Calu3 (cell line): ENCODE measurements around the gene ITGB4. TPM values are rescaled to one million over a fixed set of nuclear protein-coding genes. Genes with fewer than 3 reads are reported as not detected.

Experiments
- BruUV-seq: library from RNA; stranded (reverse); fragments of 400-500 nt; replicated peaks from 2 replicates; lab custom pipeline; 2021; lab: Mats Ljungman, UMichigan
- CTCF ChIA-PET: fragments of 300-600 bp; sonication (Branson Sonifier 250); formaldehyde crosslinking; loops from one replicate; lab custom pipeline; 2022; ENCODE audit warnings: antibody characterized with exemption; lab: Charles Lee
- DNase-seq: peaks from one replicate; pipeline ENCODE4 v3.0.0; 2022
- H3K27ac Mint-ChIP-seq: one replicate; pipeline ENCODE4 v1.8.0; 2022; ENCODE audit warnings: mixed read lengths; ENCODE audit not compliant: unreplicated experiment
- H3K27me3 Mint-ChIP-seq: one replicate; pipeline ENCODE4 v1.8.0; 2022; ENCODE audit warnings: mixed read lengths; ENCODE audit not compliant: unreplicated experiment
- H3K36me3 Mint-ChIP-seq: one replicate; pipeline ENCODE4 v1.8.0; 2022; ENCODE audit warnings: mild to moderate bottlenecking, moderate library complexity, mixed read lengths; ENCODE audit not compliant: insufficient read depth, unreplicated experiment
- H3K4me1 Mint-ChIP-seq: one replicate; pipeline ENCODE4 v1.8.0; 2022; ENCODE audit warnings: mild to moderate bottlenecking, low read depth, mixed read lengths; ENCODE audit not compliant: unreplicated experiment
- H3K4me3 Mint-ChIP-seq: one replicate; pipeline ENCODE4 v1.8.0; 2022; ENCODE audit warnings: mild to moderate bottlenecking, low read depth, moderate library complexity, mixed read lengths; ENCODE audit not compliant: unreplicated experiment
- H3K9me3 Mint-ChIP-seq: one replicate; pipeline ENCODE4 v1.8.0; 2022; ENCODE audit warnings: low read depth, mixed read lengths; ENCODE audit not compliant: unreplicated experiment
- intact Hi-C: fragments of 100-400 bp; cut with micrococcal nuclease; formaldehyde crosslinking; loops from one replicate; pipeline ENCODE4 v1.10.0; 2022; ENCODE audit not compliant: unreplicated experiment
- total RNA-seq: library from RNA; stranded (reverse); gene quantifications from 2 replicates; pipeline ENCODE4 v1.2.3, GENCODE V29; 2022
- TF ChIP-seq, protein P1 (sequence below): fragments of 200-600 bp; IDR thresholded peaks from one replicate; pipeline ENCODE4 v1.8.0; 2022; ENCODE audit warnings: antibody characterized with exemption; ENCODE audit not compliant: unreplicated experiment

Gene ITGB4
- total RNA-seq, 1 experiment from 2014 or later = 253 TPM

DNA sequence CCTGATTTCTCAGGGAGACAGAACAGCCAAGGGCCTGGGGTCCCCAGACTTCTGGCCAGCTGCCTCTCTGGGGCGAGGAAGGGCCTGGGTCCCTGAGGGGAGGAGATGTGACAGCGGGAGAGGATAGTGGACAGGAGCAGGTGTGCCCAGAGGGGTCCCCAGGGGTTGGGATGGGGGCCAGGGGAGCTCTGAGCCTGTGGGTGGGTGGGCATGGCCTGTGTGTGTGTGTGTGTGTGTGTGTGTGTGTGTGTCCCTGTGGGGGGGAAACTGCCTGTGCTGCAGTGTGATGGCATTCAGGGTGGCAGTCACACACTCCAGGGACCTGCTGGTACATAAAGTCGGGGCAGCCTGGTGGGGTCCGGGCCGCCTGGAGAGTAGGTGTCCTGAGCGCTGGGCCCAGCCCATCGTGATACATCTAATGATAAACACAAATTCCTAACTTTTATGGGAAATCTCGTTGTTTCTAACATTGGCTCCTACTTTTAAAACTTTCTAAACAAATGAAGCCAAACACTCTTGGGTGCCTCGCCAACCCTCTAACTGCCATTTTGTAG lies 1.4 kb downstream of the ITGB4 start:
- H3K36me3 Mint-ChIP-seq = peaks cover 64% of the 10 kb centered on the region
- intact Hi-C loops = loop anchor here (5.0 kb wide), 1 partner anchor 45 kb away; no protein-coding TSS in a partner anchor
- peaks cover 23% of the 10 kb centered on the region for H3K4me1 Mint-ChIP-seq
- CTCF ChIA-PET = interaction anchor here (1.0 to 3.0 kb wide), 7 partner anchors 16 to 211 kb away, joined by 3 to 17 read pairs (median 9); partner anchors contain the start of gene SMIM5
- BruUV-seq = TSS peak; percentile 94
- H3K9me3 Mint-ChIP-seq = no peaks in the 10 kb centered on the region
- no peaks in the 10 kb centered on the region for H3K27me3 Mint-ChIP-seq
- peak overlapping the region; percentile 93 for H3K27ac Mint-ChIP-seq
- TF ChIP-seq, protein P1, sequence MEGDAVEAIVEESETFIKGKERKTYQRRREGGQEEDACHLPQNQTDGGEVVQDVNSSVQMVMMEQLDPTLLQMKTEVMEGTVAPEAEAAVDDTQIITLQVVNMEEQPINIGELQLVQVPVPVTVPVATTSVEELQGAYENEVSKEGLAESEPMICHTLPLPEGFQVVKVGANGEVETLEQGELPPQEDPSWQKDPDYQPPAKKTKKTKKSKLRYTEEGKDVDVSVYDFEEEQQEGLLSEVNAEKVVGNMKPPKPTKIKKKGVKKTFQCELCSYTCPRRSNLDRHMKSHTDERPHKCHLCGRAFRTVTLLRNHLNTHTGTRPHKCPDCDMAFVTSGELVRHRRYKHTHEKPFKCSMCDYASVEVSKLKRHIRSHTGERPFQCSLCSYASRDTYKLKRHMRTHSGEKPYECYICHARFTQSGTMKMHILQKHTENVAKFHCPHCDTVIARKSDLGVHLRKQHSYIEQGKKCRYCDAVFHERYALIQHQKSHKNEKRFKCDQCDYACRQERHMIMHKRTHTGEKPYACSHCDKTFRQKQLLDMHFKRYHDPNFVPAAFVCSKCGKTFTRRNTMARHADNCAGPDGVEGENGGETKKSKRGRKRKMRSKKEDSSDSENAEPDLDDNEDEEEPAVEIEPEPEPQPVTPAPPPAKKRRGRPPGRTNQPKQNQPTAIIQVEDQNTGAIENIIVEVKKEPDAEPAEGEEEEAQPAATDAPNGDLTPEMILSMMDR = no peak
- peak overlapping the region; percentile 99 for H3K4me3 Mint-ChIP-seq
- DNase-seq = no peak

DNA sequence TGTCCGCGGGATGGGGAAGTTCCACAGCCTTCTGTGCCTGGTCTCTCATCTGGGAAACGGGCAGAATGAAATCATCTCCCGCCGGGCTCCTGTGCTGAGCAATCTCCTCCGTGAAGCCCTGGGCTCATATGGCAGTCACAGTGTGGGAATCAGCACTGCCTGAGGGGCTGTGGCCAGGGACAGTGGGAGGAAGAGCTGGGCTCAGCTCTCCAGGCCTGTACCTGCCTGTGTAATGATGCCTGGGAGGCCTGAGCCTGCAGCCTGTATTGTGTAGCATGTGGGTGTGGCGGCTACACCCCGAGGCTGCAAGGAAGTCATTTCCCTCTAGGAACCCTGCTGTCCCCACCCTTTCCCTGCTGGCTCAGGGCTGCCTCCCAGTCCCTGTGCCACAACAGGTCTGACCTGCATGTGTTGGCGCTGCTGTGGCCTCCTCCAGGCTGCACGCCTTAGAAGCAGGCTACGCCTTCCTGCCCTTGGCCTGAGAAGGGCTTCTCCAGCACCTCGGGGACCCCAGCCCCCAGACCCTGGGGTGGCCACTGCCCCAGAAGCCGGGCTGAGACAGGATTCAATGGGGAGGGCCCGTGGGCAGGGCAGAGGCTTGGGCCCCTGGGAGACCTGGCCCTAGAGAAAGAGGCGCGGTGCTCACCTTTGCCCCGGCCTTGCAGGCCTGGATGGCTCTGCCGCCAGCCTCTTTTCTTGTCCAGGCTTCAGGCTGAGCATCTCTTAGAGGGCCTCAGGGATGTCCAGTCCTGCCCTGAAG lies 2.1 kb downstream of the ITGB4 start:
- Mint-ChIP-seq H3K36me3 (peaks cover 72% of the 10 kb centered on the region), H3K27ac (peak overlapping the region; percentile 93), H3K27me3 (no peaks in the 10 kb centered on the region), H3K4me1 (peaks cover 23% of the 10 kb centered on the region), H3K9me3 (no peaks in the 10 kb centered on the region), H3K4me3 (peak overlapping the region; percentile 99)
- CTCF ChIA-PET = interaction anchor here (1.0 kb wide), 2 partner anchors 122 to 212 kb away, joined by 3 to 4 read pairs; no protein-coding TSS in a partner anchor
- peak; percentile 83 for DNase-seq
- intact Hi-C loops = loop anchor here (5.0 kb wide), 1 partner anchor 46 kb away; no protein-coding TSS in a partner anchor
- no TSS peak for BruUV-seq
- TF ChIP-seq, protein P1 = no peak

DNA sequence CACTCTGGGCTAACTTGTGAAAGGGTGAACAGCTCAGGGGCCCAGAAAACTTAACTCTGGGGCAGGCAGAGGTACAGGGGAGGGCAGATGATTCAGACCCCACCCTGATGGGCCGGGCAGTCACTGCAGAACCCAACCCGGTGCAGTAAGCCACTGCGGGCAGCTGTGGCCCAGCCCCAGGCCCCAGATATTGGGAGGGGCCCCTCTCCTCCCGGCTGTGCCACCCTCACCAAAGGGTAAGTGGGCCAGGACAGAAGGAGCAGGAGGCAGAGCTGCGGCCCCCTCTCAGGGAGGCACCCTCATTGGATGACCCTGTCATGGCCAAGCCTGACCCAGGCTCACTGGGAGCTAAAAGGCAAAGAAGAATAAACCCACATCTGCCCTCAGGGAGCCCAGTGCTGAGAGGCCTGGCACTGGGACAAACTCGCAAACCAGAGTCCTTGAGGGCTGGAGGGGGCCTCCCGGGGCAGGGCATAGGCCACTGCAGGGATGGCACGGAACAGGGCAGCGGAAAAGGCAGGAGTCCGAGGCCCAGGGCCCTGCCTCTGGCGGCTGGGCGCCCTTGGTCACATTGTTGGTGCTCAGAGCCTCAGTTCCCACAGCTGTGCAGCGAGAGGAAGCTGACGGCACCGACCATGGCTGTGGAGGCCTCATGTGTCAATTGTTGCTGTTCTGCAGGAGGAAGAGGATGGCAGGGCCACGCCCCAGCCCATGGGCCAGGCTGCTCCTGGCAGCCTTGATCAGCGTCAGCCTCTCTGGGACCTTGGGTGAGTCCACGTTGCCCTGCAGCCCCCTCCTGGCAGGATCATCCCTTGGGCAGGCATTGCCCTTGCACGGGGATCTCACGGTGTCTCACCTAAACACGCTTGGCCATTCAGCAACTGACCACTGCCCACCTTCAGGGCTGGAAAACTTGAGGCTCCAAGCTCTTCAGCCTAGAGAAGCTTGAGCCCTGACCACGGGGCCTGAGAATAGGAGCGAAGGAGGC lies 3.1 kb downstream of the ITGB4 start:
- Mint-ChIP-seq H3K4me3 (peak overlapping the region; percentile 99), H3K9me3 (no peaks in the 10 kb centered on the region), H3K27ac (no peak overlapping the region), H3K4me1 (peaks cover 23% of the 10 kb centered on the region), H3K36me3 (peaks cover 81% of the 10 kb centered on the region), H3K27me3 (no peaks in the 10 kb centered on the region)
- no peak for DNase-seq
- BruUV-seq = no TSS peak
- CTCF ChIA-PET = no interaction called here
- TF ChIP-seq, protein P1 = no peak
- intact Hi-C loops = loop anchor here (5.0 kb wide), 1 partner anchor 47 kb away; no protein-coding TSS in a partner anchor

DNA sequence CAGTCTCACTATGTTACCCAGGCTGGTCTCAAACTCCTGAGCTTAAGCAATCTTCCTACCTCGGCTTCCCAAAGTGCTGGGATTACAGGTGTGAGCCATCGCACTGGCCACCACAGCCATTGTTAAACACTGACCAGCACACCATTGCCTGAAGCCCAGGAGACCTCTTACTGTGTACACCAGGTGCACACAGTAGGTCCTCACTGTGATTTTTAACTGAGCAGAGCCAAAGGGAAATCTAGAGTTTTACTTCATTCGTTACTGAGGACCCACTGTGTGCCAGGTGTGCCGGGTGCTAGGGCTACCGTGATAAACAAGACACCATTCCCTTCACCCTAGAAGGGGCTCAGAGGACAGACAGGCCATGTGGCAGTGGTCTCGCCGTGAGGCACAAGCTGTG lies 4.2 kb downstream of the ITGB4 start:
- intact Hi-C loops = no loop called here
- no TSS peak for BruUV-seq
- CTCF ChIA-PET = interaction anchor here (1.0 kb wide), 1 partner anchor 18 kb away, joined by 3 read pairs; no protein-coding TSS in a partner anchor

More for the DNA sequence above, 4.2 kb downstream of the ITGB4 start:
- Mint-ChIP-seq H3K4me3 (no peak overlapping the region), H3K27me3 (no peaks in the 10 kb centered on the region), H3K9me3 (no peaks in the 10 kb centered on the region), H3K27ac (no peak overlapping the region), H3K36me3 (peaks cover 78% of the 10 kb centered on the region), H3K4me1 (peaks cover 19% of the 10 kb centered on the region)
- TF ChIP-seq, protein P1 = no peak
- DNase-seq = no peak
